ENCODE data around the gene LST1.

LST1 gene

GRCh38 chr6:31630177-31630934, 44.3 kb downstream of the LST1 start:
- Histone ChIP-seq H3K27me3 (ENCODE audit: control insufficient read depth, insufficient read depth, low read length) (no peaks in the 10 kb centered on the region), H3K9me3 (ENCODE audit: control insufficient read depth, insufficient read depth, low read length) (no peaks in the 10 kb centered on the region), H3K4me3 (ENCODE audit: low read depth, low read length) (no peak overlapping the region), H3K4me1 (ENCODE audit: control insufficient read depth, insufficient read depth, low read length) (no peaks in the 10 kb centered on the region), H3K9ac (ENCODE audit: low read depth, low read length) (no peak overlapping the region), H3K36me3 (ENCODE audit: control insufficient read depth, insufficient read depth, low read length) (peaks cover 94% of the 10 kb centered on the region)

GRCh38 chr6:31631209-31631608, 45.1 kb downstream of the LST1 start:
- H3K4me3 ChIP-seq (ENCODE audit: low read depth, low read length) = no peak overlapping the region
- no peaks in the 10 kb centered on the region for H3K4me1 ChIP-seq (ENCODE audit: control insufficient read depth, insufficient read depth, low read length)
- H3K36me3 ChIP-seq (ENCODE audit: control insufficient read depth, insufficient read depth, low read length) = peaks cover 94% of the 10 kb centered on the region
- no peaks in the 10 kb centered on the region for H3K27me3 ChIP-seq (ENCODE audit: control insufficient read depth, insufficient read depth, low read length)
- H3K9me3 ChIP-seq (ENCODE audit: control insufficient read depth, insufficient read depth, low read length) = no peaks in the 10 kb centered on the region
- no peak overlapping the region for H3K9ac ChIP-seq (ENCODE audit: low read depth, low read length)

- Histone ChIP-seq H3K9ac (ENCODE audit: low read depth, low read length) (no peak overlapping the region), H3K9me3 (ENCODE audit: control insufficient read depth, insufficient read depth, low read length) (no peaks in the 10 kb centered on the region), H3K27me3 (ENCODE audit: control insufficient read depth, insufficient read depth, low read length) (no peaks in the 10 kb centered on the region), H3K4me3 (ENCODE audit: low read depth, low read length) (no peak overlapping the region), H3K36me3 (ENCODE audit: control insufficient read depth, insufficient read depth, low read length) (peaks cover 94% of the 10 kb centered on the region), H3K4me1 (ENCODE audit: control insufficient read depth, insufficient read depth, low read length) (no peaks in the 10 kb centered on the region)
Observed at GRCh38 chr6:31631681-31632278, 45.7 kb downstream of the LST1 start.

- Histone ChIP-seq H3K9me3 (ENCODE audit: control insufficient read depth, insufficient read depth, low read length) (no peaks in the 10 kb centered on the region), H3K9ac (ENCODE audit: low read depth, low read length) (no peak overlapping the region), H3K4me3 (ENCODE audit: low read depth, low read length) (no peak overlapping the region), H3K27me3 (ENCODE audit: control insufficient read depth, insufficient read depth, low read length) (no peaks in the 10 kb centered on the region), H3K4me1 (ENCODE audit: control insufficient read depth, insufficient read depth, low read length) (no peaks in the 10 kb centered on the region), H3K36me3 (ENCODE audit: control insufficient read depth, insufficient read depth, low read length) (peaks cover 93% of the 10 kb centered on the region)
Observed at GRCh38 chr6:31632279-31632946, 46.3 kb downstream of the LST1 start.

- Histone ChIP-seq H3K27me3 (ENCODE audit: control insufficient read depth, insufficient read depth, low read length) (no peaks in the 10 kb centered on the region), H3K36me3 (ENCODE audit: control insufficient read depth, insufficient read depth, low read length) (peaks cover 84% of the 10 kb centered on the region), H3K9ac (ENCODE audit: low read depth, low read length) (no peak overlapping the region), H3K4me3 (ENCODE audit: low read depth, low read length) (no peak overlapping the region), H3K9me3 (ENCODE audit: control insufficient read depth, insufficient read depth, low read length) (no peaks in the 10 kb centered on the region), H3K4me1 (ENCODE audit: control insufficient read depth, insufficient read depth, low read length) (no peaks in the 10 kb centered on the region)
Observed at GRCh38 chr6:31633447-31633846, 47.4 kb downstream of the LST1 start.

- H3K9ac ChIP-seq (ENCODE audit: low read depth, low read length) = no peak overlapping the region
- no peaks in the 10 kb centered on the region for H3K9me3 ChIP-seq (ENCODE audit: control insufficient read depth, insufficient read depth, low read length)
- no peaks in the 10 kb centered on the region for H3K4me1 ChIP-seq (ENCODE audit: control insufficient read depth, insufficient read depth, low read length)
- H3K4me3 ChIP-seq (ENCODE audit: low read depth, low read length) = no peak overlapping the region
- H3K27me3 ChIP-seq (ENCODE audit: control insufficient read depth, insufficient read depth, low read length) = no peaks in the 10 kb centered on the region
- peaks cover 84% of the 10 kb centered on the region for H3K36me3 ChIP-seq (ENCODE audit: control insufficient read depth, insufficient read depth, low read length)
Observed at GRCh38 chr6:31634131-31634530, 48.1 kb downstream of the LST1 start.

GRCh38 chr6:31634969-31635575, 49.0 kb downstream of the LST1 start:
- Histone ChIP-seq H3K9ac (ENCODE audit: low read depth, low read length) (no peak overlapping the region), H3K9me3 (ENCODE audit: control insufficient read depth, insufficient read depth, low read length) (no peaks in the 10 kb centered on the region), H3K4me3 (ENCODE audit: low read depth, low read length) (no peak overlapping the region), H3K27me3 (ENCODE audit: control insufficient read depth, insufficient read depth, low read length) (no peaks in the 10 kb centered on the region), H3K36me3 (ENCODE audit: control insufficient read depth, insufficient read depth, low read length) (peaks cover 87% of the 10 kb centered on the region), H3K4me1 (ENCODE audit: control insufficient read depth, insufficient read depth, low read length) (no peaks in the 10 kb centered on the region)

GRCh38 chr6:31636698-31637596, 50.9 kb downstream of the LST1 start:
- Histone ChIP-seq H3K9me3 (ENCODE audit: control insufficient read depth, insufficient read depth, low read length) (no peaks in the 10 kb centered on the region), H3K36me3 (ENCODE audit: control insufficient read depth, insufficient read depth, low read length) (peaks cover 88% of the 10 kb centered on the region), H3K27me3 (ENCODE audit: control insufficient read depth, insufficient read depth, low read length) (no peaks in the 10 kb centered on the region), H3K4me3 (ENCODE audit: low read depth, low read length) (no peak overlapping the region), H3K4me1 (ENCODE audit: control insufficient read depth, insufficient read depth, low read length) (no peaks in the 10 kb centered on the region), H3K9ac (ENCODE audit: low read depth, low read length) (no peak overlapping the region)
